SK-N-SH (cell line): ENCODE measurements around the gene EEF2K. TPM values are rescaled to one million over a fixed set of nuclear protein-coding genes. Genes with fewer than 3 reads are reported as not detected.

ENCODE experiments used
- CTCF ChIA-PET: fragments of 300-600, 350-600 bp; formaldehyde crosslinking; extraction: SDS; loops from one replicate; lab custom pipeline; 2021; lab: Yijun Ruan, JAX
- POLR2A ChIA-PET: fragments of 350-600 bp; sonication (Branson Sonifier 250); formaldehyde crosslinking; extraction: SDS; loops from one replicate; lab custom pipeline; 2020; ENCODE audit warnings: antibody characterized with exemption, inconsistent platforms; lab: Yijun Ruan, JAX
- DNase-seq: peaks from one replicate; pipeline ENCODE4 v3.0.0; 2012
- H2AFZ ChIP-seq: fragments of 200-600 bp; sonication (generic); 2 replicates; pipeline ENCODE4 v1.8.1; 2016; ENCODE audit warnings: antibody characterized with exemption, mild to moderate bottlenecking, low read depth
- H3F3A ChIP-seq: fragments of 200-600 bp; sonication (generic); replicated peaks from 2 replicates; pipeline ENCODE3; 2016; ENCODE audit warnings: antibody characterized with exemption, mild to moderate bottlenecking; ENCODE audit not compliant: insufficient read depth
- H3K27ac ChIP-seq, 2 experiments: fragments of 200-500 bp in 1 of 2; fragments of 200-600 bp in 1 of 2; sonication (Bioruptor generic) in 1 of 2; sonication (generic), shearing (Covaris generic) in 1 of 2; 2 replicates each; pipeline versions ENCODE4 v1.5.1 to v1.6.1; 2014 to 2016; ENCODE audit warnings: low read depth in 2 of 2, inconsistent platforms in 1 of 2, low read length in 1 of 2, mild to moderate bottlenecking in 1 of 2, mixed read lengths in 1 of 2
- H3K27me3 ChIP-seq: fragments of 200-600 bp; sonication (generic), shearing (Covaris generic); 2 replicates; pipeline ENCODE4 v1.6.1; 2016; ENCODE audit warnings: mixed run types; ENCODE audit not compliant: insufficient read depth
- H3K36me3 ChIP-seq, 2 experiments: fragments of 200-500 bp in 1 of 2; fragments of 200-600 bp in 1 of 2; sonication (Bioruptor generic) in 1 of 2; sonication (generic) in 1 of 2; replicated peaks in 1 of 2; 2 replicates each; pipeline versions ENCODE3 to v1.5.1; 2014 to 2016; ENCODE audit warnings: low read length in 1 of 2, mild to moderate bottlenecking in 1 of 2; ENCODE audit not compliant: insufficient read depth in 2 of 2, control insufficient read depth in 1 of 2
- H3K4me1 ChIP-seq, 2 experiments: fragments of 200-500 bp in 1 of 2; fragments of 200-600 bp in 1 of 2; sonication (Bioruptor generic) in 1 of 2; sonication (generic), shearing (Covaris generic) in 1 of 2; 2 replicates each; pipeline versions ENCODE4 v1.5.1 to v1.6.1; 2014 to 2016; ENCODE audit warnings: low read depth in 1 of 2, low read length in 1 of 2, mixed run types in 1 of 2; ENCODE audit not compliant: insufficient read depth in 2 of 2, control insufficient read depth in 1 of 2
- H3K4me2 ChIP-seq: fragments of 200-600 bp; sonication (generic), shearing (Covaris generic); 2 replicates; pipeline ENCODE4 v1.6.1; 2017; ENCODE audit warnings: mixed run types
- H3K4me3 ChIP-seq, 2 experiments: fragments of 200-500 bp in 1 of 2; fragments of 200-600 bp in 1 of 2; sonication (Bioruptor generic) in 1 of 2; sonication (generic), shearing (Covaris generic) in 1 of 2; 2 replicates each; pipeline versions ENCODE4 v1.5.1 to v1.8.1; 2014 to 2016; ENCODE audit warnings: low read depth in 2 of 2, inconsistent platforms in 1 of 2, low read length in 1 of 2, mild to moderate bottlenecking in 1 of 2, mixed read lengths in 1 of 2, moderate library complexity in 1 of 2
- H3K79me2 ChIP-seq: fragments of 200-600 bp; sonication (generic); 2 replicates; pipeline ENCODE4 v1.8.1; 2017; ENCODE audit warnings: mild to moderate bottlenecking; ENCODE audit not compliant: insufficient read depth
- H3K9ac ChIP-seq: fragments of 200-600 bp; sonication (generic); 2 replicates; pipeline ENCODE4 v1.6.1; 2017; ENCODE audit warnings: mixed run types
- H3K9me2 ChIP-seq: fragments of 200-600 bp; sonication (generic); 2 replicates; pipeline ENCODE4 v1.6.1; 2017; ENCODE audit warnings: mixed run types
- H3K9me3 ChIP-seq: fragments of 200-600 bp; sonication (generic); 2 replicates; pipeline ENCODE4 v1.6.1; 2017; ENCODE audit warnings: mixed run types, mild to moderate bottlenecking, moderate library complexity
- H4K20me1 ChIP-seq: fragments of 200-600 bp; sonication (generic); 2 replicates; pipeline ENCODE4 v1.6.1; 2017; ENCODE audit warnings: mild to moderate bottlenecking, mixed run types; ENCODE audit not compliant: insufficient read depth
- CTCF ChIP-seq: fragments of 200-600 bp; sonication (generic); IDR thresholded peaks from 2 replicates; pipeline ENCODE4 v1.6.1; 2017; ENCODE audit warnings: antibody characterized with exemption, mild to moderate bottlenecking, moderate library complexity
- ELF1 ChIP-seq: IDR thresholded peaks from 2 replicates; pipeline ENCODE4 v1.4.0; 2012
- FOSL2 ChIP-seq: IDR thresholded peaks from 2 replicates; pipeline ENCODE4 v1.4.0; 2012; ENCODE audit warnings: low read depth, mild to moderate bottlenecking, moderate library complexity, borderline replicate concordance
- GABPA ChIP-seq: IDR thresholded peaks from 2 replicates; pipeline ENCODE4 v1.4.0; 2012; ENCODE audit warnings: low read depth, mild to moderate bottlenecking
- GATA2 ChIP-seq: sonication (generic); formaldehyde crosslinking; IDR thresholded peaks from 2 replicates; pipeline ENCODE4 v1.5.0; 2020; ENCODE audit warnings: mild to moderate bottlenecking, missing genetic modification reagents
- MAX ChIP-seq: IDR thresholded peaks from 2 replicates; pipeline ENCODE4 v1.4.0; 2012; ENCODE audit warnings: low read depth
- MXI1 ChIP-seq: IDR thresholded peaks from 2 replicates; pipeline ENCODE4 v1.6.1; 2012; ENCODE audit warnings: mild to moderate bottlenecking, low read depth, low read length, improper control_type of control experiment
- NFIC ChIP-seq: IDR thresholded peaks from 2 replicates; pipeline ENCODE4 v1.4.0; 2012; ENCODE audit warnings: borderline replicate concordance
- RCOR1 ChIP-seq: fragments of 150-350 bp; IDR thresholded peaks from 2 replicates; pipeline ENCODE4 v1.6.1; 2017; ENCODE audit warnings: antibody characterized with exemption, low read length
- REST ChIP-seq: IDR thresholded peaks from 2 replicates; pipeline ENCODE4 v1.6.1; 2012; ENCODE audit warnings: mild to moderate bottlenecking, low read depth, low read length, moderate library complexity
- TEAD4 ChIP-seq: IDR thresholded peaks from 2 replicates; pipeline ENCODE4 v1.4.0; 2012; ENCODE audit warnings: mild to moderate bottlenecking, borderline replicate concordance; ENCODE audit not compliant: insufficient read depth
- USF1 ChIP-seq: IDR thresholded peaks from 2 replicates; pipeline ENCODE4 v1.4.0; 2012; ENCODE audit warnings: low read depth, borderline replicate concordance
- YY1 ChIP-seq: IDR thresholded peaks from 2 replicates; pipeline ENCODE4 v1.4.0; 2012; ENCODE audit warnings: low read depth, mild to moderate bottlenecking
- ZBTB33 ChIP-seq: IDR thresholded peaks from 2 replicates; pipeline ENCODE4 v1.4.0; 2012; ENCODE audit warnings: low read depth, borderline replicate concordance
- WGBS: methylation state at CpG from one replicate; pipeline ENCODE4 v1.1.6; 2017; ENCODE audit warnings: low lambda C conversion rate; 5-methylcytosine and 5-hydroxymethylcytosine counted together
- polyA plus RNA-seq, 3 experiments: library from polyadenylated mRNA; depleted of rRNA; stranded (reverse); fragments of >200 nt; gene quantifications; 2 replicates each; pipeline ENCODE4 v1.2.3, GENCODE V29; 2012

Gene EEF2K
- polyA plus RNA-seq, 1 of the 3 experiments (the other 2 are of a cell fraction) = 8.0 TPM

- H3K9me3 ChIP-seq = no peaks in the 10 kb centered on the region
- DNase-seq = no peak
- H3K9ac ChIP-seq = no peak overlapping the region
- CTCF ChIA-PET = interaction anchor here (0.9 to 1.1 kb wide), 2 partner anchors 11 to 98 kb away, joined by 3 to 6 read pairs; no protein-coding TSS in a partner anchor
- 90% methylated on average over 6 of the region's 6 CpGs for WGBS
- H4K20me1 ChIP-seq = no peaks in the 10 kb centered on the region
- peaks cover 1 to 8% of the 10 kb centered on the region in 2 experiments; a peak in 2 of 4 replicates for H3K4me1 ChIP-seq
- H3K27me3 ChIP-seq = no peaks in the 10 kb centered on the region
- H3K36me3 ChIP-seq = no peaks in the 10 kb centered on the region
- H3K9me2 ChIP-seq = no peaks in the 10 kb centered on the region
- POLR2A ChIA-PET = no interaction called here
- H3K4me2 ChIP-seq = no peak overlapping the region
- H3K4me3 ChIP-seq = no peak overlapping the region
- peaks cover 36% of the 10 kb centered on the region for H3F3A ChIP-seq
- H3K27ac ChIP-seq = no peak overlapping the region
- H2AFZ ChIP-seq = no peak overlapping the region
- peaks cover 10% of the 10 kb centered on the region for H3K79me2 ChIP-seq
- TF ChIP-seq NFIC (no peak), REST (no peak), YY1 (no peak), ELF1 (no peak), ZBTB33 (no peak), RCOR1 (no peak), MAX (no peak), GATA2 (CRISPR knock-in tag) (no peak), FOSL2 (no peak), MXI1 (no peak), TEAD4 (no peak), CTCF (no peak), USF1 (no peak), GABPA (no peak)
- TF ChIP-seq, all 33 proteins: peak for 0
Measured at GRCh38 chr16:22202261-22202637, 3.8 kb upstream of the EEF2K start.
